ENCODE measurements around the gene IFITM10. TPM values are rescaled to one million over a fixed set of nuclear protein-coding genes. Genes with fewer than 3 reads are reported as not detected.

IFITM10 gene
- total and polyA plus RNA-seq, 10 of the 15 experiments (the other 5 are each of a cell fraction or from before 2014, with no cell fraction given), result 0.04 to 0.27 TPM; not detected in 8

DNA sequence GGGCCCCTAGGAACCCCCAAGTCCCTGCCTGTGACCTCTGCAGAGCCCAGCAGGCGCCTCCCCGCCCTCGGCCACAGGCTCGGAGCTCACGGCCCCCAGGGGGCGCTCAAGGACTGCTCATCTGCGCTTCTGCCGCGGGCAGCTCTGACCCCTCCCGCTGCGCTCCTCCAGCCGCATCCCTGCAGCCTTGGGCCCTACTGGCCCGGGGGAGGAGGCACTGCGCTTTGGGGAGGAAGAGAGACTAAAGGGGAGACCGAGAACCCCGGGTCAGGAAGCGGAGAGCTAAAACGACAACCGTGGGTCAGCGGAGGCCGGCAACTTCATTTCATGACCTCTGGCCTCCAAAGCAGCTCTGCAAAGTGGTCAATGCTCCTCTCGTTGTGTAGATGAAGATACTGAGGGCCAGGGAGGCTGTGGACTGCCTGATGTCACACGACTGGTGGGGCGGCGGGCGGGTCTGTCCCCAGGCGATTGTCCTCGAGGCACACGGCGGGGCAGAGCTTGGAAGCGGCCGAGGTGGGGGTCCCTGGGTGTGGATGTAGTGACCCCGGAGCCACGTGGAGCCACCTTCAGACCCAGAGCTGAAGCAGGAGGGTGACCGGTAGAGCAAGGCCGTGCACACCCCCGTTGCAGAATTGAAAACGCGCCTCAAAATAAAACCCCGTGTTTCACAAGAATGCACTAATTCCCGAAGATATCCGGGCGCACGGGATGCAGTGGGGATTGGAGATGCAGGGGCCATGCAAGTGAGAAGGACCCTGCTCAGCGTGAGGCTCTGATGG is 56.1 kb downstream of the IFITM10 start:
- H3K4me1 ChIP-seq (ENCODE audit: control insufficient read depth, insufficient read depth, low read length), result no peaks in the 10 kb centered on the region
- no peak overlapping the region for H2AFZ ChIP-seq (ENCODE audit: control insufficient read depth, low read depth, low read length)
- no peak for FAIRE-seq
- ATAC-seq, result peak; percentile 99
- no peak overlapping the region for H3K27ac ChIP-seq (ENCODE audit: control insufficient read depth, insufficient read depth)
- H3K9ac ChIP-seq (ENCODE audit: control insufficient read depth, insufficient read depth, low read length), result no peak overlapping the region
- in situ Hi-C loops (cut with MboI), result no loop called here
- no peaks in the 10 kb centered on the region for H3K36me3 ChIP-seq (ENCODE audit: control insufficient read depth in 2 of 2, insufficient read depth in 2 of 2, low read length in 1 of 2)
- H3K4me3 ChIP-seq, result no peak overlapping the region
- WGBS (ENCODE audit: insufficient coverage, insufficient replicate concordance, low lambda C conversion rate, missing lambda C conversion rate), result 39% methylated on average over 44 of the region's 45 CpGs
- ChIA-PET POLR2A (no interaction called here), RAD21 (ENCODE audit: unreplicated experiment) (interaction anchor here (0.6 to 4.7 kb wide), 19 partner anchors 11 to 460 kb away, joined by 3 to 107 read pairs (median 4); partner anchors contain the start of genes CTSD and SYT8), SMC1A (ENCODE audit: uncharacterized antibody, unreplicated experiment) (interaction anchor here (0.8 to 3.2 kb wide), 10 partner anchors 14 to 457 kb away, joined by 3 to 65 read pairs (median 4); partner anchors contain the start of gene SYT8), CTCF (interaction anchor here (0.7 to 5.7 kb wide), 48 partner anchors 8 to 457 kb away, joined by 3 to 187 read pairs (median 4); partner anchors contain the start of genes H19 and SYT8)
- DNase-seq (ENCODE audit: low read depth, low spot score), result no peak
- H3K79me2 ChIP-seq (ENCODE audit: control insufficient read depth, insufficient read depth, low read length), result no peaks in the 10 kb centered on the region
- intact Hi-C loops (cut with micrococcal nuclease; ENCODE audit: unreplicated experiment), result loop anchor here (1.0 to 5.0 kb wide), 3 partner anchors 42 to 457 kb away; no protein-coding TSS in a partner anchor
- no peaks in the 10 kb centered on the region for H3K9me3 ChIP-seq (replicated peaks; ENCODE audit: control insufficient read depth, insufficient read depth, low read length)
- no peak overlapping the region for H3K4me2 ChIP-seq (ENCODE audit: control insufficient read depth, insufficient read depth)
- peaks cover 3 to 4% of the 10 kb centered on the region in 2 experiments; a peak in 2 of 4 replicates for H3K27me3 ChIP-seq (replicated peaks in 1 of 2; ENCODE audit: control insufficient read depth in 2 of 2, insufficient read depth in 2 of 2, low read length in 1 of 2)
- no peaks in the 10 kb centered on the region; the same call in 1 of the 2 replicates for H4K20me1 ChIP-seq (ENCODE audit: control insufficient read depth, insufficient read depth)
- no TSS peak for BruUV-seq (replicated peaks)
- TF ChIP-seq LARP7 (IDR thresholded peaks at IDR 0.05) (no peak), IRF4 (IDR thresholded peaks at IDR 0.05; ENCODE audit: low read depth, low read length) (no peak), MYB (IDR thresholded peaks at IDR 0.05; ENCODE audit: borderline replicate concordance, low read depth, low read length) (no peak), FOXK2 (IDR thresholded peaks at IDR 0.05) (no peak), RB1 (IDR thresholded peaks at IDR 0.05; ENCODE audit: borderline replicate concordance) (peak; percentile 51; the same call in 1 of the 2 replicates), BACH1 (IDR thresholded peaks at IDR 0.05; ENCODE audit: borderline replicate concordance) (no peak), SMC3 (IDR thresholded peaks at IDR 0.05; ENCODE audit: borderline replicate concordance, low read length) (peak; percentile 90), NR2F1 (conservative IDR thresholded peaks at IDR 0.05) (peak; percentile 80), CHD1 (IDR thresholded peaks at IDR 0.05; ENCODE audit: low read depth, low read length) (no peak), CREB1 (IDR thresholded peaks at IDR 0.05; ENCODE audit: low read depth) (no peak), RELA (IDR thresholded peaks at IDR 0.05; ENCODE audit: borderline replicate concordance, partially characterized antibody) (no peak), IKZF1 (conservative IDR thresholded peaks at IDR 0.05) (no peak), MLLT1 (IDR thresholded peaks at IDR 0.05) (no peak)
- TF ChIP-seq, protein P1, sequence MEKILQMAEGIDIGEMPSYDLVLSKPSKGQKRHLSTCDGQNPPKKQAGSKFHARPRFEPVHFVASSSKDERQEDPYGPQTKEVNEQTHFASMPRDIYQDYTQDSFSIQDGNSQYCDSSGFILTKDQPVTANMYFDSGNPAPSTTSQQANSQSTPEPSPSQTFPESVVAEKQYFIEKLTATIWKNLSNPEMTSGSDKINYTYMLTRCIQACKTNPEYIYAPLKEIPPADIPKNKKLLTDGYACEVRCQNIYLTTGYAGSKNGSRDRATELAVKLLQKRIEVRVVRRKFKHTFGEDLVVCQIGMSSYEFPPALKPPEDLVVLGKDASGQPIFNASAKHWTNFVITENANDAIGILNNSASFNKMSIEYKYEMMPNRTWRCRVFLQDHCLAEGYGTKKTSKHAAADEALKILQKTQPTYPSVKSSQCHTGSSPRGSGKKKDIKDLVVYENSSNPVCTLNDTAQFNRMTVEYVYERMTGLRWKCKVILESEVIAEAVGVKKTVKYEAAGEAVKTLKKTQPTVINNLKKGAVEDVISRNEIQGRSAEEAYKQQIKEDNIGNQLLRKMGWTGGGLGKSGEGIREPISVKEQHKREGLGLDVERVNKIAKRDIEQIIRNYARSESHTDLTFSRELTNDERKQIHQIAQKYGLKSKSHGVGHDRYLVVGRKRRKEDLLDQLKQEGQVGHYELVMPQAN (conservative IDR thresholded peaks at IDR 0.05), result no peak
- TF ChIP-seq, protein P2, sequence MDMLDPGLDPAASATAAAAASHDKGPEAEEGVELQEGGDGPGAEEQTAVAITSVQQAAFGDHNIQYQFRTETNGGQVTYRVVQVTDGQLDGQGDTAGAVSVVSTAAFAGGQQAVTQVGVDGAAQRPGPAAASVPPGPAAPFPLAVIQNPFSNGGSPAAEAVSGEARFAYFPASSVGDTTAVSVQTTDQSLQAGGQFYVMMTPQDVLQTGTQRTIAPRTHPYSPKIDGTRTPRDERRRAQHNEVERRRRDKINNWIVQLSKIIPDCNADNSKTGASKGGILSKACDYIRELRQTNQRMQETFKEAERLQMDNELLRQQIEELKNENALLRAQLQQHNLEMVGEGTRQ (IDR thresholded peaks at IDR 0.05; ENCODE audit: borderline replicate concordance, low read depth, low read length), result no peak
- TF ChIP-seq, protein P3, sequence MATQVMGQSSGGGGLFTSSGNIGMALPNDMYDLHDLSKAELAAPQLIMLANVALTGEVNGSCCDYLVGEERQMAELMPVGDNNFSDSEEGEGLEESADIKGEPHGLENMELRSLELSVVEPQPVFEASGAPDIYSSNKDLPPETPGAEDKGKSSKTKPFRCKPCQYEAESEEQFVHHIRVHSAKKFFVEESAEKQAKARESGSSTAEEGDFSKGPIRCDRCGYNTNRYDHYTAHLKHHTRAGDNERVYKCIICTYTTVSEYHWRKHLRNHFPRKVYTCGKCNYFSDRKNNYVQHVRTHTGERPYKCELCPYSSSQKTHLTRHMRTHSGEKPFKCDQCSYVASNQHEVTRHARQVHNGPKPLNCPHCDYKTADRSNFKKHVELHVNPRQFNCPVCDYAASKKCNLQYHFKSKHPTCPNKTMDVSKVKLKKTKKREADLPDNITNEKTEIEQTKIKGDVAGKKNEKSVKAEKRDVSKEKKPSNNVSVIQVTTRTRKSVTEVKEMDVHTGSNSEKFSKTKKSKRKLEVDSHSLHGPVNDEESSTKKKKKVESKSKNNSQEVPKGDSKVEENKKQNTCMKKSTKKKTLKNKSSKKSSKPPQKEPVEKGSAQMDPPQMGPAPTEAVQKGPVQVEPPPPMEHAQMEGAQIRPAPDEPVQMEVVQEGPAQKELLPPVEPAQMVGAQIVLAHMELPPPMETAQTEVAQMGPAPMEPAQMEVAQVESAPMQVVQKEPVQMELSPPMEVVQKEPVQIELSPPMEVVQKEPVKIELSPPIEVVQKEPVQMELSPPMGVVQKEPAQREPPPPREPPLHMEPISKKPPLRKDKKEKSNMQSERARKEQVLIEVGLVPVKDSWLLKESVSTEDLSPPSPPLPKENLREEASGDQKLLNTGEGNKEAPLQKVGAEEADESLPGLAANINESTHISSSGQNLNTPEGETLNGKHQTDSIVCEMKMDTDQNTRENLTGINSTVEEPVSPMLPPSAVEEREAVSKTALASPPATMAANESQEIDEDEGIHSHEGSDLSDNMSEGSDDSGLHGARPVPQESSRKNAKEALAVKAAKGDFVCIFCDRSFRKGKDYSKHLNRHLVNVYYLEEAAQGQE (IDR thresholded peaks at IDR 0.05; ENCODE audit: low read depth, low read length), result no peak

All from GM12878 (cell line).